ENCODE data around the gene IL12RB1. TPM values are rescaled to one million over a fixed set of nuclear protein-coding genes. Genes with fewer than 3 reads are reported as not detected.

The IL12RB1 gene
- total and polyA plus RNA-seq, 2 of the 13 experiments (the other 11 are each of a cell fraction or from before 2014, with no cell fraction given): 0.03 to 0.04 TPM

- CTCF ChIA-PET (ENCODE audit: low intra/inter-chr PET ratio, low total read pairs): no interaction called here
- 90% methylated on average over 31 of the region's 31 CpGs for WGBS (ENCODE audit: low lambda C conversion rate)
- FAIRE-seq: no peak
These were observed 45.3 kb upstream of the IL12RB1 start for GRCh38 chr19:18131841-18132596.

GRCh38 chr19:18130523-18131242 is 43.9 kb upstream of the IL12RB1 start:
- TF ChIP-seq HDAC2 (CRISPR knock-in tag; IDR thresholded peaks at IDR 0.05) (no peak), ZMYM3 (CRISPR knock-in tag; IDR thresholded peaks at IDR 0.05) (peak; percentile 72; the same call in 1 of the 2 replicates), ZNF512 (CRISPR knock-in tag; IDR thresholded peaks at IDR 0.05) (no peak), ZKSCAN8 (CRISPR knock-in tag; IDR thresholded peaks at IDR 0.05; ENCODE audit: borderline replicate concordance) (0 out of 2 replicates have a peak, but pooled peaks have one; percentile 75)
- Histone ChIP-seq H4K20me1 (ENCODE audit: insufficient read depth, low read length) (no peaks in the 10 kb centered on the region), H3K4me3 (replicated peaks in 1 of 3; ENCODE audit: insufficient read depth in 1 of 3, low read depth in 2 of 3, low read length in 3 of 3) (no peak overlapping the region), H2AFZ (ENCODE audit: low read length) (no peak overlapping the region), H3K4me2 (ENCODE audit: low read depth, low read length) (no peak overlapping the region), H3K36me3 (replicated peaks in 1 of 2; ENCODE audit: control insufficient read depth in 1 of 2, insufficient read depth in 2 of 2, low read length in 2 of 2) (peaks cover 14 to 44% of the 10 kb centered on the region in 2 experiments; a peak in 4 of 5 replicates), H3K27ac (ENCODE audit: extremely low read length, insufficient read depth, low read length) (no peak overlapping the region), H3K79me2 (ENCODE audit: insufficient read depth, low read length) (no peaks in the 10 kb centered on the region), H3K9me3 (ENCODE audit: low read length) (no peaks in the 10 kb centered on the region), H3K27me3 (ENCODE audit: control insufficient read depth in 1 of 2, insufficient read depth in 2 of 2, low read length in 2 of 2) (no peaks in the 10 kb centered on the region), H3K4me1 (ENCODE audit: insufficient read depth, low read length) (peaks cover 15% of the 10 kb centered on the region), H3K9ac (ENCODE audit: insufficient read depth, low read depth, low read length) (no peak overlapping the region)
- DNase-seq (ENCODE audit: low spot score): no peak
- ChIA-PET POLR2A (no interaction called here), CTCF (ENCODE audit: low intra/inter-chr PET ratio, low total read pairs) (no interaction called here)
- no TSS peak for BruUV-seq (replicated peaks)
- ATAC-seq: no peak
- 93% methylated on average over 20 of the region's 21 CpGs for WGBS (ENCODE audit: low lambda C conversion rate)
- in situ Hi-C loops (cut with HindIII; ENCODE audit: extremely low pct_ligation_motif_present, low pct_unique_long_range_greater_than_20kb) (no loop called here), intact Hi-C loops (cut with micrococcal nuclease; ENCODE audit: unreplicated experiment) (no loop called here)
- no peak for FAIRE-seq

More at GRCh38 chr19:18131841-18132596, 45.3 kb upstream of the IL12RB1 start:
- in situ Hi-C loops (cut with HindIII; ENCODE audit: extremely low pct_ligation_motif_present, low pct_unique_long_range_greater_than_20kb): no loop called here
- DNase-seq (ENCODE audit: low spot score) (no peak), ATAC-seq (no peak)
- no TSS peak for BruUV-seq (replicated peaks)
- Histone ChIP-seq H4K20me1 (ENCODE audit: insufficient read depth, low read length) (no peaks in the 10 kb centered on the region), H3K27ac (ENCODE audit: extremely low read length, insufficient read depth, low read length) (no peak overlapping the region), H3K79me2 (ENCODE audit: insufficient read depth, low read length) (no peaks in the 10 kb centered on the region), H3K9ac (ENCODE audit: insufficient read depth, low read depth, low read length) (no peak overlapping the region), H3K4me1 (ENCODE audit: insufficient read depth, low read length) (peaks cover 29% of the 10 kb centered on the region), H3K4me3 (replicated peaks in 1 of 3; ENCODE audit: insufficient read depth in 1 of 3, low read depth in 2 of 3, low read length in 3 of 3) (no peak overlapping the region), H3K9me3 (ENCODE audit: low read length) (no peaks in the 10 kb centered on the region), H3K4me2 (ENCODE audit: low read depth, low read length) (no peak overlapping the region), H2AFZ (ENCODE audit: low read length) (no peak overlapping the region), H3K36me3 (replicated peaks in 1 of 2; ENCODE audit: control insufficient read depth in 1 of 2, insufficient read depth in 2 of 2, low read length in 2 of 2) (peaks cover 14 to 40% of the 10 kb centered on the region in 2 experiments; a peak in 4 of 5 replicates), H3K27me3 (ENCODE audit: control insufficient read depth in 1 of 2, insufficient read depth in 2 of 2, low read length in 2 of 2) (no peaks in the 10 kb centered on the region)
- TF ChIP-seq AGO2 (optimal IDR thresholded peaks at IDR 0.05; ENCODE audit: low read depth, low read length) (peak; percentile 42), ZNF556 (CRISPR knock-in tag; IDR thresholded peaks at IDR 0.05; ENCODE audit: borderline replicate concordance) (no peak)
- intact Hi-C loops (cut with micrococcal nuclease; ENCODE audit: unreplicated experiment): no loop called here
- POLR2A ChIA-PET: no interaction called here
